Measurements from ENCODE around the gene DERL2. TPM values are rescaled to one million over a fixed set of nuclear protein-coding genes. Genes with fewer than 3 reads are reported as not detected.

DERL2 gene
- total and polyA plus RNA-seq, 9 of the 15 experiments (the other 6 are each of a cell fraction or from before 2014, with no cell fraction given): 11.5 to 105 (median 30.7) TPM

- no peak for FAIRE-seq
- no peak overlapping the region for H3K4me2 ChIP-seq (ENCODE audit: insufficient read depth, low read length)
- ChIA-PET CTCF (ENCODE audit: low intra/inter-chr PET ratio) (no interaction called here), POLR2A (interaction anchor here (0.7 kb wide), 1 partner anchor 8 kb away, joined by 3 read pairs; no protein-coding TSS in a partner anchor)
- peaks cover 5% of the 10 kb centered on the region; the same call in 1 of the 3 replicates for H3K79me2 ChIP-seq (ENCODE audit: control insufficient read depth, insufficient read depth, low read length)
- H3K27ac ChIP-seq (ENCODE audit: extremely low read depth, low read depth, low read length): no peak overlapping the region
- H3K27me3 ChIP-seq (ENCODE audit: control insufficient read depth in 2 of 2, insufficient read depth in 2 of 2, low read length in 2 of 2): no peaks in the 10 kb centered on the region
- H3K9me3 ChIP-seq (replicated peaks; ENCODE audit: control insufficient read depth, insufficient read depth, low read depth, low read length): no peaks in the 10 kb centered on the region
- peaks cover 3 to 4% of the 10 kb centered on the region in 2 experiments; a peak in 2 of 5 replicates for H3K4me1 ChIP-seq (replicated peaks in 1 of 2; ENCODE audit: control insufficient read depth in 2 of 2, insufficient read depth in 2 of 2, low read length in 2 of 2)
- BruUV-seq (replicated peaks): no TSS peak
- H4K20me1 ChIP-seq (replicated peaks; ENCODE audit: control insufficient read depth, insufficient read depth, low read length): no peaks in the 10 kb centered on the region
- in situ Hi-C loops (cut with MboI) (no loop called here), intact Hi-C loops (cut with micrococcal nuclease) (no loop called here)
- no peak overlapping the region for H3K9ac ChIP-seq (ENCODE audit: insufficient read depth in 1 of 2, low read depth in 2 of 2, low read length in 2 of 2)
- no peak overlapping the region for H3K4me3 ChIP-seq
- no peak for DNase-seq (ENCODE audit: extremely low read depth in 1 of 4, low spot score in 3 of 4)
- H3K36me3 ChIP-seq (ENCODE audit: control insufficient read depth, insufficient read depth, low read length): peaks cover 58% of the 10 kb centered on the region; the same call in 2 of the 3 replicates
- 97% methylated on average over 12 of the region's 22 CpGs for WGBS (ENCODE audit: insufficient coverage, low coverage, missing lambda C conversion rate)
- no peaks in the 10 kb centered on the region for H3K9me1 ChIP-seq (ENCODE audit: control insufficient read depth, insufficient read depth, low read length)
- no peak overlapping the region for H2AFZ ChIP-seq (ENCODE audit: low read depth, low read length)
- ATAC-seq: no peak
- TF ChIP-seq TAF9B (IDR thresholded peaks at IDR 0.05; ENCODE audit: partially characterized antibody): no peak
- TF ChIP-seq POLR3G (IDR thresholded peaks at IDR 0.05; ENCODE audit: extremely low read depth, insufficient read length, insufficient replicate concordance): no peak
- TF ChIP-seq ATF3 (IDR thresholded peaks at IDR 0.05): no peak
- no peak for TF ChIP-seq ATF3 (CRISPR knock-in tag; conservative IDR thresholded peaks at IDR 0.05)
- TF ChIP-seq L3MBTL2 (IDR thresholded peaks at IDR 0.05): no peak
- TF ChIP-seq HSF4 (CRISPR knock-in tag; IDR thresholded peaks at IDR 0.05; ENCODE audit: borderline replicate concordance): no peak
- TF ChIP-seq ZNF12 (CRISPR knock-in tag; IDR thresholded peaks at IDR 0.05): no peak
- TF ChIP-seq SMC3 (conservative IDR thresholded peaks at IDR 0.05; ENCODE audit: insufficient read depth, low read depth, low read length): no peak
- TF ChIP-seq, protein P1, sequence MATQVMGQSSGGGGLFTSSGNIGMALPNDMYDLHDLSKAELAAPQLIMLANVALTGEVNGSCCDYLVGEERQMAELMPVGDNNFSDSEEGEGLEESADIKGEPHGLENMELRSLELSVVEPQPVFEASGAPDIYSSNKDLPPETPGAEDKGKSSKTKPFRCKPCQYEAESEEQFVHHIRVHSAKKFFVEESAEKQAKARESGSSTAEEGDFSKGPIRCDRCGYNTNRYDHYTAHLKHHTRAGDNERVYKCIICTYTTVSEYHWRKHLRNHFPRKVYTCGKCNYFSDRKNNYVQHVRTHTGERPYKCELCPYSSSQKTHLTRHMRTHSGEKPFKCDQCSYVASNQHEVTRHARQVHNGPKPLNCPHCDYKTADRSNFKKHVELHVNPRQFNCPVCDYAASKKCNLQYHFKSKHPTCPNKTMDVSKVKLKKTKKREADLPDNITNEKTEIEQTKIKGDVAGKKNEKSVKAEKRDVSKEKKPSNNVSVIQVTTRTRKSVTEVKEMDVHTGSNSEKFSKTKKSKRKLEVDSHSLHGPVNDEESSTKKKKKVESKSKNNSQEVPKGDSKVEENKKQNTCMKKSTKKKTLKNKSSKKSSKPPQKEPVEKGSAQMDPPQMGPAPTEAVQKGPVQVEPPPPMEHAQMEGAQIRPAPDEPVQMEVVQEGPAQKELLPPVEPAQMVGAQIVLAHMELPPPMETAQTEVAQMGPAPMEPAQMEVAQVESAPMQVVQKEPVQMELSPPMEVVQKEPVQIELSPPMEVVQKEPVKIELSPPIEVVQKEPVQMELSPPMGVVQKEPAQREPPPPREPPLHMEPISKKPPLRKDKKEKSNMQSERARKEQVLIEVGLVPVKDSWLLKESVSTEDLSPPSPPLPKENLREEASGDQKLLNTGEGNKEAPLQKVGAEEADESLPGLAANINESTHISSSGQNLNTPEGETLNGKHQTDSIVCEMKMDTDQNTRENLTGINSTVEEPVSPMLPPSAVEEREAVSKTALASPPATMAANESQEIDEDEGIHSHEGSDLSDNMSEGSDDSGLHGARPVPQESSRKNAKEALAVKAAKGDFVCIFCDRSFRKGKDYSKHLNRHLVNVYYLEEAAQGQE (IDR thresholded peaks at IDR 0.05; ENCODE audit: borderline replicate concordance): no peak
- TF ChIP-seq, protein P1 (CRISPR knock-in tag; IDR thresholded peaks at IDR 0.05; ENCODE audit: low read depth): no peak
These were observed 41.8 kb downstream of the DERL2 start for GRCh38 chr17:5444209-5444608.
